ENCODE measurements around the gene ZNF10. TPM values are rescaled to one million over a fixed set of nuclear protein-coding genes. Genes with fewer than 3 reads are reported as not detected.

The ZNF10 gene
- total and polyA plus RNA-seq, 2 of the 8 experiments (the other 6 are each of a cell fraction or from before 2014, with no cell fraction given): 5.2 to 11.9 TPM

GRCh38 chr12:133172491-133172890 lies 42.1 kb downstream of the ZNF10 start:
- no peak for DNase-seq (ENCODE audit: low read depth in 1 of 2, low spot score in 2 of 2)
- TF ChIP-seq, protein P1, sequence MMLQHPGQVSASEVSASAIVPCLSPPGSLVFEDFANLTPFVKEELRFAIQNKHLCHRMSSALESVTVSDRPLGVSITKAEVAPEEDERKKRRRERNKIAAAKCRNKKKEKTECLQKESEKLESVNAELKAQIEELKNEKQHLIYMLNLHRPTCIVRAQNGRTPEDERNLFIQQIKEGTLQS (IDR thresholded peaks at IDR 0.05; ENCODE audit: insufficient read depth, low read depth, low read length): no peak
- no peak for TF ChIP-seq SAP30 (IDR thresholded peaks at IDR 0.05; ENCODE audit: insufficient read depth, insufficient replicate concordance, low read length)
- TF ChIP-seq EZH2 (IDR thresholded peaks at IDR 0.05; ENCODE audit: low read depth, low read length, severe bottlenecking): no peak
- no peak for TF ChIP-seq ATF2 (IDR thresholded peaks at IDR 0.05; ENCODE audit: low read length)
- TF ChIP-seq MAFK (IDR thresholded peaks at IDR 0.05; ENCODE audit: low read depth, low read length): no peak
- no peak for TF ChIP-seq E2F6 (IDR thresholded peaks at IDR 0.05)
- TF ChIP-seq TCF12 (IDR thresholded peaks at IDR 0.05; ENCODE audit: low read depth, low read length): no peak
- TF ChIP-seq RXRA (IDR thresholded peaks at IDR 0.05; ENCODE audit: insufficient read depth, low read depth, low read length): no peak
- TF ChIP-seq CBX8 (IDR thresholded peaks at IDR 0.05; ENCODE audit: borderline replicate concordance, low read depth, low read length): no peak
- no peak for TF ChIP-seq POLR2AphosphoS5 (IDR thresholded peaks at IDR 0.05; ENCODE audit: low read depth, low read length)
- no peak for TF ChIP-seq CREB1 (IDR thresholded peaks at IDR 0.05)

More at GRCh38 chr12:133172491-133172890, 42.1 kb downstream of the ZNF10 start:
- H2BK12ac ChIP-seq (ENCODE audit: low read depth, low read length): no peak overlapping the region
- WGBS, 2 experiments (ENCODE audit: extremely low coverage in 1 of 2, insufficient coverage in 1 of 2, insufficient read length in 1 of 2, insufficient replicate concordance in 2 of 2, low coverage in 1 of 2, low lambda C conversion rate in 2 of 2, missing lambda C conversion rate in 1 of 2): 90% methylated on average over 1 of the region's 1 CpG; no CpG with 5 or more reads in 1 of the 2 experiments
- H3K18ac ChIP-seq (ENCODE audit: extremely low read depth, low read length): no peak overlapping the region
- no peak overlapping the region for H2BK5ac ChIP-seq (ENCODE audit: low read depth, low read length)
- no peak overlapping the region for H4K8ac ChIP-seq (ENCODE audit: extremely low read depth, insufficient read depth, low read length)
- H3K56ac ChIP-seq (replicated peaks; ENCODE audit: insufficient read length, low read depth, low read length): no peak overlapping the region
- no peak overlapping the region for H2BK20ac ChIP-seq (ENCODE audit: low read length)
- no peak for FAIRE-seq
- no peak overlapping the region for H4K5ac ChIP-seq (ENCODE audit: insufficient read length, low read depth, low read length)
- H3K79me2 ChIP-seq (ENCODE audit: control insufficient read depth in 1 of 2, insufficient read depth in 2 of 2, low read length in 2 of 2): no peaks in the 10 kb centered on the region
- H3K14ac ChIP-seq (ENCODE audit: insufficient read length): no peak overlapping the region
- no peaks in the 10 kb centered on the region for H3K79me1 ChIP-seq (ENCODE audit: low read depth, low read length)
- H3K4me3 ChIP-seq (ENCODE audit: extremely low read depth in 1 of 4, insufficient read depth in 2 of 4, low read depth in 3 of 4, low read length in 4 of 4): no peak overlapping the region
- ChIA-PET POLR2A (ENCODE audit: partially characterized antibody) (no interaction called here), CTCF (ENCODE audit: partially characterized antibody) (interaction anchor here (0.5 to 1.2 kb wide), 2 partner anchors 9 to 69 kb away, joined by 3 to 7 read pairs; partner anchors contain the start of gene ZNF268)
- no peak overlapping the region for H2BK120ac ChIP-seq (replicated peaks; ENCODE audit: low read depth, low read length)
- H3K27ac ChIP-seq (ENCODE audit: low read depth, low read length): no peak overlapping the region
- no peak overlapping the region for H2BK15ac ChIP-seq (ENCODE audit: low read length)
- H2AFZ ChIP-seq (ENCODE audit: low read length): no peak overlapping the region
- peaks cover 53 to 71% of the 10 kb centered on the region in 2 experiments for H3K9me3 ChIP-seq (ENCODE audit: insufficient read depth in 2 of 2, low read depth in 1 of 2, low read length in 1 of 2)
- peaks cover 0 to 1% (median 0%) of the 10 kb centered on the region in 4 experiments; a peak in 1 of 7 replicates for H3K27me3 ChIP-seq (replicated peaks in 1 of 4; ENCODE audit: control insufficient read depth in 3 of 4, extremely low read depth in 1 of 4, insufficient read depth in 3 of 4, low read length in 3 of 4)
- H3K23ac ChIP-seq (ENCODE audit: insufficient read length): no peak overlapping the region
- H3K23me2 ChIP-seq (ENCODE audit: low read depth, low read length): no peaks in the 10 kb centered on the region
- H3K4me2 ChIP-seq (ENCODE audit: insufficient read depth in 1 of 2, low read depth in 2 of 2, low read length in 2 of 2): no peak overlapping the region
- no peak overlapping the region for H2AK5ac ChIP-seq (ENCODE audit: low read depth, low read length)
- H3K36me3 ChIP-seq (ENCODE audit: control insufficient read depth in 2 of 4, insufficient read depth in 4 of 4, low read length in 3 of 4): no peaks in the 10 kb centered on the region
- H3K4me1 ChIP-seq (replicated peaks in 1 of 4; ENCODE audit: control insufficient read depth in 3 of 4, insufficient read depth in 4 of 4, low read length in 3 of 4): no peaks in the 10 kb centered on the region
- no peaks in the 10 kb centered on the region for H4K20me1 ChIP-seq (replicated peaks in 1 of 2; ENCODE audit: control insufficient read depth in 1 of 2, insufficient read depth in 2 of 2, low read length in 2 of 2)
- H3K4ac ChIP-seq (replicated peaks; ENCODE audit: insufficient read length, low read depth, low read length): no peak overlapping the region
- H3K9ac ChIP-seq (replicated peaks in 1 of 4; ENCODE audit: extremely low read depth in 1 of 4, low read depth in 3 of 4, low read length in 3 of 4): no peak overlapping the region
- no peak overlapping the region for H4K91ac ChIP-seq (replicated peaks; ENCODE audit: insufficient read length, low read length)

All from H1 (cell line).